GM15510 (cell line): ENCODE measurements around the gene SPATA13.

Experiments
- POLR2A ChIP-seq: IDR thresholded peaks from 3 replicates; pipeline ENCODE4 v1.6.1; 2011; ENCODE audit warnings: borderline replicate concordance; ENCODE audit not compliant: insufficient read length; ENCODE audit errors: extremely low read depth

The SPATA13 gene

GRCh38 chr13:24150572-24150971 lies 9.9 kb upstream of the SPATA13 start:
- no peak for TF ChIP-seq POLR2A

GRCh38 chr13:24151864-24152263 lies 8.7 kb upstream of the SPATA13 start:
- no peak for TF ChIP-seq POLR2A

GRCh38 chr13:24152292-24153214 lies 8.0 kb upstream of the SPATA13 start:
- no peak for TF ChIP-seq POLR2A

GRCh38 chr13:24153347-24153746 lies 7.2 kb upstream of the SPATA13 start:
- no peak for TF ChIP-seq POLR2A

- no peak for TF ChIP-seq POLR2A
These were observed 6.4 kb upstream of the SPATA13 start for GRCh38 chr13:24153979-24154701.

- TF ChIP-seq POLR2A: no peak
These were observed 1.2 kb upstream of the SPATA13 start for GRCh38 chr13:24159357-24159756.

GRCh38 chr13:24161010-24161775 lies 673 bp downstream of the SPATA13 start:
- no peak for TF ChIP-seq POLR2A

- no peak for TF ChIP-seq POLR2A
These were observed 1.5 kb downstream of the SPATA13 start for GRCh38 chr13:24161980-24162525.

- no peak for TF ChIP-seq POLR2A
These were observed 2.1 kb downstream of the SPATA13 start for GRCh38 chr13:24162604-24163003.

GRCh38 chr13:24165746-24166145 lies 5.2 kb downstream of the SPATA13 start:
- no peak for TF ChIP-seq POLR2A

- TF ChIP-seq POLR2A: no peak
These were observed 6.0 kb downstream of the SPATA13 start for GRCh38 chr13:24166561-24166960.

- no peak for TF ChIP-seq POLR2A
These were observed 7.3 kb downstream of the SPATA13 start for GRCh38 chr13:24167666-24168391.

GRCh38 chr13:24168392-24168750 lies 7.9 kb downstream of the SPATA13 start:
- TF ChIP-seq POLR2A: no peak

- TF ChIP-seq POLR2A: no peak
These were observed 8.5 kb downstream of the SPATA13 start for GRCh38 chr13:24168979-24169378.
